Stomach (tissue), 4 donors: Measurements from ENCODE around the gene PIEZO2.

Source experiments
- EP300 ChIP-seq: sonication (generic); formaldehyde crosslinking; IDR thresholded peaks from one replicate; pipeline ENCODE4 v1.6.1; 2017; ENCODE audit warnings: antibody characterized with exemption
- POLR2AphosphoS5 ChIP-seq, 3 donors: sonication (generic); formaldehyde crosslinking; IDR thresholded peaks; one replicate each; pipeline ENCODE4 v1.6.1; 2016; ENCODE audit warnings: antibody characterized with exemption in 3 of 3
- TF ChIP-seq, protein P1 (sequence below), 7 experiments: fragments of 450-650 bp in 4 of 7; fragments of 200-600 bp in 3 of 7; sonication (generic) in 3 of 7; IDR thresholded peaks; one replicate each; pipeline ENCODE4 v1.5.1; 2016 to 2019; ENCODE audit warnings: antibody characterized with exemption in 7 of 7, control low read depth in 2 of 7, mild to moderate bottlenecking in 1 of 7

DNA sequence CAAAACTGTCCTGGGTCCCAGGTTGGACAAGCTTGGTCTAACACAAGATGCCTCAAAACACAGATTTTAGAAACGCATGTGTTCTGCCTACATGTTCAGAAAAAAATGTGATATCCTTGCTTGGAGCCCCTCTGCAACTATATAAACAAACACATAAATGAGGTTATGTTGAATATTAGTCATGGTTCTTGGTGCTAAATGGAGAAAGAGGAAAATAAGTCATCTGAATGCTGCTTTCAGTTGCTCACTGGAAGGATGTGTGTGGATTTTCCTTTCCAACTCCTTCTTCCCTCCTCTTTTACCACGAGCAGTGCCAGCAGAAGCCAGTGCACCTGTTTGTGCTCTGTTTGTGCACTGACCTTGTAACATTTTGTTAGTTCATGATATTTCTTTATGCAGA is 85.3 kb downstream of the PIEZO2 start:
- TF ChIP-seq POLR2AphosphoS5 (IDR thresholded peaks at IDR 0.05) (no peak), EP300 (no peak)
- TF ChIP-seq, protein P1, sequence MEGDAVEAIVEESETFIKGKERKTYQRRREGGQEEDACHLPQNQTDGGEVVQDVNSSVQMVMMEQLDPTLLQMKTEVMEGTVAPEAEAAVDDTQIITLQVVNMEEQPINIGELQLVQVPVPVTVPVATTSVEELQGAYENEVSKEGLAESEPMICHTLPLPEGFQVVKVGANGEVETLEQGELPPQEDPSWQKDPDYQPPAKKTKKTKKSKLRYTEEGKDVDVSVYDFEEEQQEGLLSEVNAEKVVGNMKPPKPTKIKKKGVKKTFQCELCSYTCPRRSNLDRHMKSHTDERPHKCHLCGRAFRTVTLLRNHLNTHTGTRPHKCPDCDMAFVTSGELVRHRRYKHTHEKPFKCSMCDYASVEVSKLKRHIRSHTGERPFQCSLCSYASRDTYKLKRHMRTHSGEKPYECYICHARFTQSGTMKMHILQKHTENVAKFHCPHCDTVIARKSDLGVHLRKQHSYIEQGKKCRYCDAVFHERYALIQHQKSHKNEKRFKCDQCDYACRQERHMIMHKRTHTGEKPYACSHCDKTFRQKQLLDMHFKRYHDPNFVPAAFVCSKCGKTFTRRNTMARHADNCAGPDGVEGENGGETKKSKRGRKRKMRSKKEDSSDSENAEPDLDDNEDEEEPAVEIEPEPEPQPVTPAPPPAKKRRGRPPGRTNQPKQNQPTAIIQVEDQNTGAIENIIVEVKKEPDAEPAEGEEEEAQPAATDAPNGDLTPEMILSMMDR (IDR thresholded peaks at IDR 0.05) = no peak
